Islet of Langerhans (tissue), 1 donor: ENCODE data around the gene NXPE4.
"Not testable (repeated sequence)": the region's sequence is repeated elsewhere in the genome, so short reads cannot be mapped to it uniquely, and the experiment has no call there.

ENCODE experiments used
- FAIRE-seq: peaks from one replicate; lab custom pipeline; 2011; peaks lifted over from hg19 to GRCh38; lab: Jason Lieb, UNC

Gene NXPE4

DNA sequence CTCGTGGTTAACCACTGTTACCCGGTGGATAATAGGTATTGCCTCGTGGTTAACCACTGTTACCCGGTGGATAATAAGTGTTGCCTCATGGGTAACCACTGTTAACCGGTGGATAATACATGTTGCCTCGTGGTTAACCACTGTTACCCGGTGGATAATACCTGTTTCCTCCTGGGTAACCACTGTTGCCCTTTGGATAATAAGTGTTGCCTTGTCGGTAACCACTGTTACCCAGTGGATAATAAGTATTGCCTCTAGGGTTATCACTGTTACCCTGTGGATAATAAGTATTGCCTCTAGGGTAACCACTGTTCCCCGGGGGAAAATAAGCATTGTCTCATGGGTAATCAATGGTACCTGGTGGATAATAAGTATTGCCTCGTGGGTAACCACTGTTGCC, 15.0 kb upstream of the NXPE4 start:
- no peak for FAIRE-seq

DNA sequence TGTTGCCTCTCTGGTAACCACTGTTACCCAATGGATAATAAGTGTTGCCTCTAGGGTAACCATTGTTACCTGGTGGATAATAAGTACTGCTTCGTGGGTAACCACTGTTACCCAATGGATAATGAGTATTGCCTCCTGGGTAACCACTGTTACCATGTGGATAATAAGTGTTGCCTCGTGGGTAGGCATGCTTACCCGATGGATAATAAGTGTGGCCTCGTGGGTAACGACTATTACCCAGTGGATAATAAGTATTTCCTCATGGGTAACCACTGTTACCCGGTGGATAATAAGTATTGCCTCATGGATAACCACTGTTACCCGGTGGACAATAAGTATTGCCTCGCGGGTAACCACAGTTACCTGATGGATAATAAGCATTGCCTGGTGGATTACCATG, 13.8 kb upstream of the NXPE4 start:
- no peak for FAIRE-seq

DNA sequence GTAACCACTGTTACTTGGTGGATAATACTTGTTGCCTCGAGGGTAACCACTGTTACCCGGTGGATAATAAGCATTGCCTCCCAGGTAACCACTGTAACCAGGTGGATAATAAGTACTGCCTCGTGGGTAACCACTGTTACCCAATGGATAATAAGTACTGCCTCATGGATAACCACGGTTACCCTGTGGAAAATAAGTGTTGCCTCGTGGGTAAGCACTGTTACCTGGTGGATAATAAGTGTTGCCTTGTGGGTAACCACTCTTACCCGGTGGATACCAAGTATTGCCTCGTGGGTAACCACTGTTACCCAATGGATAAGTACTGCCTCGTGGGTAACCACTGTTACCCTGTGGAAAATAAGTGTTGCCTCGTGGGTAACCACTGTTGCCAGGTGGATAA, 13.0 kb upstream of the NXPE4 start:
- not testable (repeated sequence) for FAIRE-seq

DNA sequence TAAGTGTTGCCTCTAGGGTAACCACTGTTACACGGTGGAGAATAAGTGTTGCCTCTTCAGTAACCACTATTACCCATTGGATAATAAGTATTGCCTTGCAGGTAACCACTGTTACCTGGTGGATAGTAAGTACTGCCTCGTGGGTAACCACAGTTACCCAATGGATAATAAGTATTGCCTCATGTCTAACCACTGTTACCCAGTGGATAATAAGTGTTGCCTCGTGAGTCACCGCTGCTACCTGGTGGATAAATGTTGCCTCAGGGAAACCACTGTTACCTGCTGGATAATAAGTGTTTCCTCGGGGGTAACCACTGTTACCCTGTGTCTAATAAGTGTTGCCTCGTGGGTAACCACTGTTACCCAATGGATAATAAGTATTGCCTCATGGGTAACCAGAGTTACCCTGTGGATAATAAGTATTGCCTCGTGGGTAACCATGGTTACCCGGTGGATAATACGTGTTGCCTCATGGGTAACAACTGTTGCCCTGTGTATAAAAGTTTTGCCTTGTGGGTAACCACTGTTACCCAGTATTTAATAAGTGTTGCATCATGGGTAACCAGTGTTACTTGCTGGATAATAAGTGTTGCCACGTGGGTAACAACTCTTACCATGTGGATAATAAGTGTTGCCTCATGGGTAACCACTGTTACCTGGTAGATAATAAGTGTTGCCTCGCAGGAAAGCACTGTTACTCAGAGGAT, 12.3 kb upstream of the NXPE4 start:
- no peak for FAIRE-seq

DNA sequence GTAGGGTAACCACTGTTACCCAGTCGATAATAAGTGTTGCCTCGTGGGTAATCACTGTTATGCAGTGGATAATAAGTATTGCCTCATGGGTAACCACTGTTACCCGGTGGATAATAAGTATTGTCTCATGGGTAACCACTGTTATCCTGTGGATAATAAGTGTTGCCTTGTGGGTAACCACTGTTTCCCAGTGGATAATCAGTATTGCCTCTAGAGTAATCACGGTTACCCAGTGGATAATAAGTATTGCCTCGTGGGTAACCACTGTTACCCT, 11.2 kb upstream of the NXPE4 start:
- not testable (repeated sequence) for FAIRE-seq

DNA sequence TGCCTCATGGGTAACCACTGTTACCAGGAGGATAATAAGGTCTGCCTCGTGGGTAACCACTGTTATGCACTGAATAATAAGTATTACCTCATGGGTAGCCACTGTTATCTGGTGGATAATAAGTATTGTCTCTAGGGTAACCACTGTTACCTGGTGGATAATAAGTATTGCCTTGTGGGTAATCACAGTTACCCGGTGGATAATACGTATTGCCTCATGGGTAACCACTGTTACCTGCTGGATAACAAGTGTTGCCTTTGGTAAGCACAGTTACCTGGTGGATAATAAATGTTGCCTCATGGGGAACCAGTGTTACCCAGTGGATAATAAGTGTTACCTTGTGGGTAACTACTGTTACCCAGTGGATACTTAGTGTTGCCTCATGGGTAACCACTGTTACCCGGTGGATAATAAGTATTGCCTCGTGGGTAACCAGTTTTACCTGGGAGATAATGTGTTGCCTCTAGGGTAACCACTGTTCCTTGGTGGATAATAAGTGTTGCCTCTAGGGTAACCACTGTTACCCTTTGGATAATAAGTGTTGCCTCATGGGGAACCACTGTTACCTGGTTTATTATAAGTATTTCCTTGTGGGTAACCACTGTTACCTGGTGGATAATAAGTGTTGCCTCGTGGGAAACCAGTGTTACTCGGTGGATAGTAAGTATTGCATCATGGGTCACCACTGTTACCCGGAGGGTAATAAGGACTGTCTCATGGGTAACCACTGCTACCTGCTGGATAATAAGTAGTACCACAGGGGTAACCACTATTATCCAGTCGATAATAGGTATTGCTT, 10.6 kb upstream of the NXPE4 start:
- no peak for FAIRE-seq

DNA sequence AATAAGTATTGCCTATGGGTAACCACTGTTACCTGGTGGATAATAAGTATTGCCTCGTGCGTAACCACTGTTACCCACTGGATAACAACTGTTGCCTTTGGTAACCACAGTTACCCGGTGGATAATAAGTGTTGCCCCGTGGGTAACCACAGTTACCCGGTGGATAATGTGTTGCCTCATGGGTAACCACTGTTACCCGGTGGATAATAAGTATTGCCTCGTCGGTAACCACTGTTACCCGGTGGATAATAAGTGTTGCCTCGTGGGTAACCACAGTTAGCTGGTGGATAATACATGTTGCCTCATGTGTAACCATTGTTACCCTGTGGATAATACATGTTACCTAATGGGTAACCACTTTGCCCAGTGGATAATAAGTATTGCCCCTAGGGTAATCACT, 9.8 kb upstream of the NXPE4 start:
- no peak for FAIRE-seq

DNA sequence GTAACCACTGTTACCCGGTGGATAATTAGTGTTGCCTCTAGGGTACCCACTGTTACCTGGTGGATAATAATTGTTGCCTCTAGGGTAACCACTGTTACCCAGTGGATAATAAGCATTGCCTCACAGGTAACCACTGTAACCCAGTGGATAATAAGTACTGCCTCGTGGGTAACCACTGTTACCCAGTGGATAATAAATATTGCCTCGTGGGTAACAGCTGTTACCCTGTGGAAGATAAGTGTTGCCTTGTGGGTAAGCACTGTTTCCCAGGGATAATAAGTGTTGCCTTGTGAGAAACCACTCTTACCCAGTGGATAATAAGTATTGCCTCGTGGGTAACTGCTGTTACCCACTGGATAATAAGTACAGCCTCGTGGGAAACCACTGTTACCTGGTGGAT, 9.3 kb upstream of the NXPE4 start:
- FAIRE-seq: no peak

DNA sequence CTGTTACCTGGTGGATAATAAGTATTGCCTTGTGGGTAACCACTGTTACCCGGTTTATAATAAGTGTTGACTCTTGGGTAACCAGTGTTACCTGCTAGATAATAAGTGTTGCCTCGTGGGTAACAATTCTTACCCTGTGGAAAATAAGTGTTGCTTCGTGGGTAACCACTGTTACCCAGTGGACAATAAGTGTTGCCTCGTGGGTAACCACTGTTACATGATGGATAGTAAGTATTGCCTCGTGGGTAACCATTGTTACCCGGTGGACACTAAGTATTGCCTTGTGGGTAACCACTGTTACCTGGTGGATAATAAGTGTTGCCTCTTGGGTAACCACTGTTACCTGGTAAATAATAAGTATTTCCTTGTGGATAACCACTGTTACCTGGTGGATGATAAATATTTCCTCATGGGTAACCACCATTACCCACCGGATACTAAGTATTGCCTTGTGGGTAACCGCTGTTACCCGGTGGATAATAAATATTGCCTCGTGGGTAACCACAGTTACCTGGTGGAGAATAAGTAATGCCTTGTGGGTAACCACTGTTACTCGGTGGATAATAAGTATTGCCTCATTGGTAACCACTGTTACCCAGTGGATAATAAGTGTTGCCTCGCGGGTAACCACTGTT, 8.7 kb upstream of the NXPE4 start:
- no peak for FAIRE-seq

DNA sequence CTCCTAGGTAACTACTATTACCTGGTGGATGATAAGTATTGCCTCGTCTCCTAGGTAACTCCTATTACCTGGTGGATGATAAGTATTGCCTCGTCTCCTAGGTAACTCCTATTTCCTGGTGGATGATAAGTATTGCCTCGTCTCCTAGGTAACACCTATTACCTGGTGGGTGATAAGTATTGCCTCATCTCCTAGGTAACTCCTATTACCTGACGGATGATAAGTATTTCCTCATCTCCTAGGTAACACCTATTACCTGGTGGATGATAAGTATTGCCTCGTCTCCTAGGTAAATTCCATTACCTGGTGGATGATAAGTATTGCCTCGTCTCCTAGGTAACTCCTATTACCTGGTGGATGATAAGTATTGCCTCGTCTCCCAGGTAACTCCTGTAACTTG, 7.6 kb upstream of the NXPE4 start:
- not testable (repeated sequence) for FAIRE-seq

DNA sequence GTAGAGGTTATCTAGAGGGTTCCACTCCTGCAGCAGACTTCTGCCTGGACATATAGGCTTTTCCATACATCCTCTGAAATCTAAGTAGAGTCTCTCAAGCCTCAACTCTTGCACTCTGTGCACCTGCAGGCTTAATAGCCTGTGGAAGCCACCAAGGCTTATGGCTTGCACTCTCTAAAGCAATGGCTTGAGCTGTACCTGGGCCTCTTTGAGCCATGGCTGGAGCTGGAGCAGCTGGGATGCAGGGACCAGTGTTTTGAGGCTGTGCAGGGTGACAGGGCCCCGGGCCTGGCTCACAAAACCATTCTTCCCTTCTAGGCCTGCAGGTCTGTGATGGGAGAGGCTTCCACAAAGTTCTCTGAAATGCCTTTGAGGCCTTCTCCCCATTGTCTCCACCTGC, 2.9 kb upstream of the NXPE4 start:
- no peak for FAIRE-seq

DNA sequence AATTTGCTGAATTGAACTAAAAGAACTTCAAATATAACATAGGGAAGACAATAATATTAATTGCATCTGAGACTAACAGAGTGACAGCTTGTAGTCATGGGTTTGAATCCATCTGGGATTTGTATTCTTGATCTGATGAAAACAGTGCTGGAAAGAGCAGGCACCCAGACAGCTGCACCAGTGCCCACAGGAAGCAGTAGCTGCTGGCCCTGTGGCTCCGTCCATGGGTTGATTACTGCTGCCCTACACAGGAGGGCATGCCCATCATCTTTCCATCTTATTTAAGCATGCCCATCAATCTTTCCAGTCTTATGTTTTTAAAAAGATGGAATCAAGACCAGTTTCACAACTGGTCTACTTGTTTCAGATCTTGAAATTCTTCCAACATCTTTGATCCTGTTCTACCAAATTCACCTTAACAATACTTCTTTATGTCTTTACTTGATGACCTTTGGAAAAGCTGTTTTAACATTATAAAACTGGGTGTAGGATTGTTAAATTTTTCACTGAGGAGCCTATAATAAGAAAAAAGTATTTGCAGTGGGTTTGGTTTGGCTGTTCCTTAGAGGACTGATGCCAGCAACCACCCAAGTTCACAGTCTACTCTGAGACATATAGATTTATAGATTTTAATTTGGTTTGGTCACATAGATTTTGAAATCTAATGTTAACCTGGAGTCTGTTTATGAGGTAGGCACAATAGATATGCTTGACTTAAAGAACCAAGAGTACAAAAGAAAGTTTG, 761 bp upstream of the NXPE4 start:
- FAIRE-seq: no peak

DNA sequence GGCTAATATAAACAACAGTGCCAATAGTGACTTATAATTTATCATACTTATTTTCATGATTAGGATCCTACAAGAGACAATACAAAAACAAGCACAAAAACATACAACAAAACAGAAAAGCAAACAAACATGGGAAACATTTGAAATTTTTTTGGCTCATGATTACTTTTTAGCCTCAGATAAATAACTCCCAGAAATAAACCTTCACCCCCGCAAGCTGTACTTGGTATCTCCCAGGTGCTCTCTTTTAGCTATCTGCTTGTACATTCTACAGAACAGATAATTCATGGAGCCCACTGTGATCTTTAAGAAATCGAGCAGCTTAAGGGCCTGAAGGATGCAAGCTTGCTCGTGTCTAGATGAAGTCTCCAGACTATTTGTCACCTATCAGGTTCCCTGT, 883 bp downstream of the NXPE4 start:
- no peak for FAIRE-seq

DNA sequence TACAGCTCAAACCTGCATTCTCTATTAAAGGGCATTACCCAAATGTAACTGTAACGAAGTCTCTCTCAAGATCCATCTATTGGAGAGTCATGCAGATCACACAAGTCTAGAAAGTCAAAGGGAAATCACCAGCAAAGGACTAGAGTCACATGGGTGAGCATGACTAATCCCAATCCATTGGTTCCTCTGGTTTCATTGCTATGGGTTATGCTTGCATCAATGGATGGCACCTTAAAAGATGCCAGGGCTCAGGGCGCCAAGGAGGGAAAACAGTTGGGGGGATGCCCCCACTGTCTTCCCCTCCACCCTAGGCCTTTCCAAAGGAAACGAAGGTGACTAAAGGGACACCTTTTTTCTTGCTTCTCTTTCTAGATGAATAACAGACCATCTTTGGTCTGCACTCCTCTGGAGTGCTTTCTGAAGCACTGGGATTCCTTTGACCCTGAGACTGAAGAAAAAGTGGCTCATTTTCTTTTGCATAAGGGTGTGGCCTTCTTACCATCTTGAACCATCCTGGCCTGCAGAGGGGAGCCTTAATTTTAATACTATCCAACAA, 8.1 kb downstream of the NXPE4 start:
- FAIRE-seq: no peak

DNA sequence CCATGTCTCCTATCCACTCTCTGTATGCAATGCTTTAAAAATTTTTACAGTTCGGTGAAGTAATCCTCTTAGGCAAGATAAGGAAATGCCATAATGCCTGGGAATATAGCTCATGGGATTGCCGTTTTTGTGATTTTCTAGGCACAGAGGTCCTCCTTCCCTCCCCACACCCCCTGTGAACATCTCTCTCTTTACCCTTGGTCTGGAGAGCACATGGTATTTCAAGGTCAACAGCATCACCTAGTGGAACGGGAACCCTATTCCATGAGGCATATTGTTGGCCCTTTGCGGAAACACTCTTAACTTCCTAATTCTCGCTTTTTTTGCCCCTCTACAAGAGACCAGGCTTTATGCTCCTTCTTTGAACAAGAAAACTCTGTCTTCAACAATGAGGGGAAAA, 8.8 kb downstream of the NXPE4 start:
- no peak for FAIRE-seq

DNA sequence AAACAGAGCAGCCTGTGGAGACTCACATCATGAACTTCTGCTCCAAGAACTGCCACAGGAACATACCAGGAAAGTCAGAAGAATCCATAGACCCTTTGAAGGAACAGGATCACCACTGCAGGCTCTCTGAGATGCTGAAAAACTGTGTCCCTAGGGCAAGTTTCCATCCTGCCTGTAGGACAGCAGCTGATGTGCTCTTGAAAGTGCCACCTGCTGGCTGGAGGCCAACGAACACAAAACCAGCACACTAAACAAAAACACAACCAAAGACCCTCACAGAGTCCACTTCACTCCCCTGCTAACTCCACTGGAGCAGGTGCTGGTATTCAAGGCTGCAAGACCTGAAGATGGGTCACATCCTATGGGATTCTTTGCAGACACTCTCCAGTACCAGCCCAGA, 23.9 kb downstream of the NXPE4 start:
- no peak for FAIRE-seq

DNA sequence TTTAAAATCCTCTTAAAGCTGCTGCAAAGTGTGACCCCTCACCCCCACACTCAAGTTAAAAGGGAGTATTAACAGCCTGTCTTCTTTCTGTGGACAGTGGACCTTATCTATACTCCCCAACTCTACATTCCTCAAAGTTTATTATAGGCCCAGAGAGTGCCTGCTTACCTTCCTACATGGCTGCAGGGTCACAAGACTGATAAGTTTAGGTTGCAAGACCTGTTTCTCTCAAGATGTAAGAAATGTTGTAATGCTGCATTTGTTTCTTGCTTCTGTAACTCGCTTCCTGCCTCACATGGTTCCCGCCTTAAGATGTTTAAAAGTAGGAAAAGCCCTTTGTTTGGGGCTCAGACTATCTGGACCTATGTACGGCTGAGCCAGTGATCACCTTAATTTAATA, 25.8 kb downstream of the NXPE4 start:
- no peak for FAIRE-seq

DNA sequence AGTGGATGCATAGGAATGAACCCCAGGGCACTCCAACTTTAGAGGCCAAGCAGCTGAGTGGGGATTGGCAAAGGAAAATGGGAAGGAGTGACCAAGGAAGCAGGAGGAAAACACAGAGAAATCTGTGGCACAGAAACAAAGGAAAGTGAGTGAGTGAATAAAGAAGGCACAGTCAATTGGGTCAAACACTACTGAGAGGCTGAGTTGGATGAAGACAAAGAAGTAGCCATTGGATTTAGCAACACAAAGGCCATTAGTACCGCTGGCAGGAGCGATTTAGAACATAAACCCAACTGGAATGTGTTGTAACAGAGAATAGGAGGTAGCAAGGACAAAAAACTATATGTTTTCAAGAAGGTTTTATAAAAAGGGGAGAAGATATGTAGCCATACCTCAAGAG, 29.3 kb downstream of the NXPE4 start:
- no peak for FAIRE-seq

DNA sequence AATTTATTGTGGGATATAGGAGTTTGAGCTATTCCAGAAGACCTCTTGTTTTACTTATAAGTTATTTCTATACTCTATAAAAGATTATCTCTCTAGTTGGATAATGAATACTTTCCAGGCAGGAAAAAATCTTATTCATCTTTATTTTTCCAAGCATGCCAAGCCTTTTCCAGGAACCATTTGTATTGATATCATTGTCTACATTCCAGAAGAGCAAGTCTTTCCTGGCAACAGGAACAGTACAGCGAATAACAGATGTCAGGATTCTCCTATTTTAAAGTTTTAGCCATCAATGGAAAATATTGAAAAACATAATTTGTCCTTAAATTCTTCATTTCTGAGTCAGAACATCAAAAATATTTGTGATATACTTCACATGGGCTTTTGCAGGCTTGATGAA, 30.8 kb downstream of the NXPE4 start:
- no peak for FAIRE-seq

DNA sequence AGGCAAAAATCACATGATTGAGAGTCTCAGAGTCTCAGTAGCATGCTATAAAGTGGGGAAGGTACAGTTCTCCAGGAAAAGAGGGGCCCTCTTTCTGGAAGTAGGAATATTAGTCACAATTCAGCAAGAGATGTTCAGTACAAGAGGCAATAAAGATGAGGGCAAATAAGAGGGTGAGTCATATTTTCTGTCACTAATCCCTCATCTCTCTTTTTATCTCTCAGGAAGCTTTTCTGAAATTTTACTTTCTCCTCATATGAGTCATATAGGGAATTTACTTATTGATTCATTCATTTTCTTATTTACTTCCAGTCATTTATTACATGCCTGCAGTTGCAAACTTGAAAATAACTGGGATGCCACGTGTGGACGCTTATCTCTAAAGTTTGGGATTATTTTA, 32.5 kb downstream of the NXPE4 start:
- FAIRE-seq: no peak

DNA sequence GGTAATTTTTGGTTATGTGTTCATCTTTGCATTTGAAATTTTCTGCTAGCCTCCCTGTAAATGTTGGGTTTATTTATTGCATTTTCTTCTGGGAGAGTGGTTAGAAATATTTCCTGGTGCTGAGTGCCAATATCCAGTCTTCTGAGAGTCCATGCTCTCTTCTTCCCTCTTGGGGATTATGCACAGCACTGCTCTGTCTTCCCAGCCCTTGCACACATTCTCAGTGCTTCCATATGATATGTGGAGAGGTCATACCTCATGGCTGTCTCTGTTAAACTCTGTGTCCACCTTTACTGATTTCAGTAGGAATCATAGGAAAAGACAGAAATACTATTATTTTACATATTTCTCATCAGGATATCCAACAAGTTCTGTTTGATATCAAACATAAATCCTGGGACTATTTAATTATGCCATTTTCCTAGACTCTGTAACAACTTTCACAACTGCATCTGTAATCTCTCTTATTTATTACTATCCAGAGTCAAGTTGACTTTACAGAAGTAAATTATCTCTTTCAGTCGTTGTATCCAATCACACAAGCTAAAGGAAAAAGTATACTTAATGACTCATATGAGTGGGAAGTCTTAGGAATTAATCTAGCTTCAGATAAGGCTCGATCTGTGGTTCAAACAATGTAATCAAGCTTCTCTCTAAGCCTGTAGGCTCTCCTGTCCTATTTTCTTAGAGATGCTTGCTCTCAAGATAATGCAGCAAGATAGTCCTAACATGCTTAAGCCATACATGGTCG, 33.2 kb downstream of the NXPE4 start:
- FAIRE-seq: peak; percentile 9
